CD4-positive, alpha-beta T cell treated with Interleukin-17A for 4 hours (primary cell): Measurements from ENCODE around the gene COL8A1.
"Not testable (repeated sequence)": the region's sequence is repeated elsewhere in the genome, so short reads cannot be mapped to it uniquely, and the experiment has no call there.

Experiments
- DNase-seq: peaks from one replicate; pipeline ENCODE4 v3.0.0-alpha.2; 2020; ENCODE audit warnings: mixed read lengths

COL8A1 gene

GRCh38 chr3:99638167-99638948 is at the start of gene COL8A1:
TSS of gene COL8A1 (plus strand) at chr3:99638594. CDS start at chr3:99790683, 152,089 bp downstream.
- no peak for DNase-seq

GRCh38 chr3:99589168-99589567 is 49.2 kb upstream of the COL8A1 start:
- DNase-seq, result not testable (repeated sequence)

GRCh38 chr3:99599894-99600293 is 38.5 kb upstream of the COL8A1 start:
- DNase-seq, result no peak

GRCh38 chr3:99601515-99601914 is 36.9 kb upstream of the COL8A1 start:
- no peak for DNase-seq

- DNase-seq, result no peak
Measured at GRCh38 chr3:99602183-99602582, 36.2 kb upstream of the COL8A1 start.

GRCh38 chr3:99607151-99607550 is 31.2 kb upstream of the COL8A1 start:
- DNase-seq, result no peak

- no peak for DNase-seq
Measured at GRCh38 chr3:99614768-99615167, 23.6 kb upstream of the COL8A1 start.

- DNase-seq, result no peak
Measured at GRCh38 chr3:99620077-99620767, 18.2 kb upstream of the COL8A1 start.

GRCh38 chr3:99620976-99621375 is 17.4 kb upstream of the COL8A1 start:
- no peak for DNase-seq

GRCh38 chr3:99624496-99625236 is 13.7 kb upstream of the COL8A1 start:
- no peak for DNase-seq

- DNase-seq, result no peak
Measured at GRCh38 chr3:99625237-99625622, 13.2 kb upstream of the COL8A1 start.

GRCh38 chr3:99625643-99626416 is 12.6 kb upstream of the COL8A1 start:
- DNase-seq, result no peak

GRCh38 chr3:99626417-99626788 is 12.0 kb upstream of the COL8A1 start:
- no peak for DNase-seq

GRCh38 chr3:99627062-99627826 is 11.2 kb upstream of the COL8A1 start:
- no peak for DNase-seq

- no peak for DNase-seq
Measured at GRCh38 chr3:99630815-99631214, 7.6 kb upstream of the COL8A1 start.

GRCh38 chr3:99633887-99634558 is 4.4 kb upstream of the COL8A1 start:
- no peak for DNase-seq

GRCh38 chr3:99634881-99635280 is 3.5 kb upstream of the COL8A1 start:
- no peak for DNase-seq

- DNase-seq, result no peak
Measured at GRCh38 chr3:99635348-99635747, 3.0 kb upstream of the COL8A1 start.

GRCh38 chr3:99637016-99637367 is 1.4 kb upstream of the COL8A1 start:
- no peak for DNase-seq

GRCh38 chr3:99637368-99638111 is 854 bp upstream of the COL8A1 start:
- DNase-seq, result no peak

GRCh38 chr3:99639579-99639978 is 1.2 kb downstream of the COL8A1 start:
- no peak for DNase-seq
